ENCODE measurements around the gene ACCSL.
A peak's percentile ranks its signal among the peaks of the same experiment; 100 is the strongest.

Gene ACCSL

DNA sequence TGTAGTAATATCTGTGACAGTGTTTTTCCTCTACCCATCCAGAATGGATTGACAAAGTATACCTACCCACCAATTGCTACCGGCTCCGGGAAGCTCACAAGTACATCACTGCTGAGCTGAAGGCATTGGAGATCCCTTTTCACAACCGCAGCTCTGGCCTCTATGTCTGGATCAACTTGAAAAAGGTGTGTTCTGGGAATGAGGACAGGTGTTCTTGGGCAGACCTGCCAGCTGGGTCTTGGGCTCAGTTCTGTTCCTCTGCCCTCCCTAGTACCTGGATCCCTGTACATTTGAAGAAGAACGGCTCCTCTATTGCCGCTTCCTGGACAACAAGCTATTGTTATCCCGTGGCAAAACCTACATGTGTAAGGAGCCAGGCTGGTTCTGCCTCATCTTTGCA is 10.5 kb downstream of the ACCSL start:
- no peaks in the 10 kb centered on the region for H3K27me3 ChIP-seq (ENCODE audit: control insufficient read depth, insufficient read depth, low read length)
- H3K36me3 ChIP-seq (ENCODE audit: control insufficient read depth, insufficient read depth, low read length), result no peaks in the 10 kb centered on the region
- H3K9me3 ChIP-seq (ENCODE audit: control insufficient read depth, insufficient read depth, low read length), result no peaks in the 10 kb centered on the region
- no peak overlapping the region for H3K9ac ChIP-seq (ENCODE audit: low read depth, low read length)
- H3K4me3 ChIP-seq (ENCODE audit: low read depth, low read length), result no peak overlapping the region
- no peak overlapping the region for H3K27ac ChIP-seq (ENCODE audit: low read depth, low read length)
- no peaks in the 10 kb centered on the region; the same call in 1 of the 2 replicates for H3K4me1 ChIP-seq (ENCODE audit: control insufficient read depth, insufficient read depth, low read length)

GRCh38 chr11:44065161-44065661 is 17.4 kb downstream of the ACCSL start:
- Histone ChIP-seq H3K4me1 (ENCODE audit: control insufficient read depth, insufficient read depth, low read length) (peaks cover 21% of the 10 kb centered on the region), H3K27ac (ENCODE audit: low read depth, low read length) (peak overlapping the region; percentile 97), H3K36me3 (ENCODE audit: control insufficient read depth, insufficient read depth, low read length) (no peaks in the 10 kb centered on the region), H3K4me3 (ENCODE audit: low read depth, low read length) (peak overlapping the region; percentile 64), H3K9me3 (ENCODE audit: control insufficient read depth, insufficient read depth, low read length) (no peaks in the 10 kb centered on the region), H3K9ac (ENCODE audit: low read depth, low read length) (peak overlapping the region; percentile 73), H3K27me3 (ENCODE audit: control insufficient read depth, insufficient read depth, low read length) (peaks cover 15% of the 10 kb centered on the region)

DNA sequence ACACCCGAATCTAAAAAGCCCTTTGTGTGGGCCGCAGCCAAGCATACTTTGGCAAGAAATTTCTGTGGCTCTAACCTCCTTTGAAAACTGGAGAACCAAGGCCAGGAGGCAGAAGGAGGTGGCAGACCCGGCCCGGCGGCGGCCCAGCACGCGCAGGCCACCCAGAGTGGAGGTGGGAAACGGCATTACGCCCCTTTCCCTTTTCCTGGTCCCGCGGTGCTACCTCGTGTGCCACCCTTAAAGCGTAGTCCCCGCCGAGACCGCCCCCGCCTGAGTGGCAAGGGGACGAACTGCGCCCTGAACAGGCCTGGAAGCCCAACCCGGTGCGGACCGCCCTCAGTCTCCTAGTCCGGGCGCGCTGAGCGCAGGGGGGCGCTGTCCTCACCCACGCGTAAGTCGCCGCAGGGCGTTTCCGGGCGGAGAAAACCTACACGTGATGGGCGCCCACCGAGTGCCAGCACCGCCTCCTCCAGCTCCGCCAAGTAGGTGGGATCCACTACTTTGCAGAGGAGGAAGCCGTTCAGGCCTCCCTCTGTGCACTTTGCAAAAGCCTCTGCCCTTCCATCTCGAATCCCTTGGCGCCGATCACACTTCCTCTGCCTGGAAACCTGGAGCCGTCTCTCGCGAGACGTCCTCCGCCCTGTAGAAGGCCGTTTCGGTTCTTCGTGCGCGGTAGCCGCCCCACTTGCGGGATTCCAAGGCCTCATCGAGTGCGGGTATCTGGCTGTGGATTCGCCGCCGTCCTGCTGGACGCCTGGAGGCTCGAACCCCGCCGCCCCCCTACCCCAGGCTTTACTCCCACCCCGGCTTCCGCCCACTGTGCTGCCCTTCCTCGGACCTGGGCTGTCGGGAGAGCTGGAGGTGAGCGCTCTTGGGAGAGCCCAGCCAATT is 18.3 kb downstream of the ACCSL start, which contains the start of gene ACCS:
TSS of gene ACCS (plus strand) at position 430 of the 891 bp plus-strand sequence. CDS start 1,358 bp downstream, outside the sequence.
- Histone ChIP-seq H3K27me3 (ENCODE audit: control insufficient read depth, insufficient read depth, low read length) (peaks cover 15% of the 10 kb centered on the region), H3K27ac (ENCODE audit: low read depth, low read length) (peak within 1 kb of the TSS; percentile 97), H3K4me3 (ENCODE audit: low read depth, low read length) (peak within 1 kb of the TSS; percentile 64), H3K4me1 (ENCODE audit: control insufficient read depth, insufficient read depth, low read length) (peaks cover 21% of the 10 kb centered on the region), H3K9me3 (ENCODE audit: control insufficient read depth, insufficient read depth, low read length) (no peaks in the 10 kb centered on the region), H3K36me3 (ENCODE audit: control insufficient read depth, insufficient read depth, low read length) (no peaks in the 10 kb centered on the region), H3K9ac (ENCODE audit: low read depth, low read length) (peak within 1 kb of the TSS; percentile 73)

- H3K27ac ChIP-seq (ENCODE audit: low read depth, low read length), result peak overlapping the region; percentile 97
- H3K36me3 ChIP-seq (ENCODE audit: control insufficient read depth, insufficient read depth, low read length), result no peaks in the 10 kb centered on the region
- no peaks in the 10 kb centered on the region for H3K9me3 ChIP-seq (ENCODE audit: control insufficient read depth, insufficient read depth, low read length)
- H3K27me3 ChIP-seq (ENCODE audit: control insufficient read depth, insufficient read depth, low read length), result peaks cover 15% of the 10 kb centered on the region
- H3K9ac ChIP-seq (ENCODE audit: low read depth, low read length), result peak overlapping the region; percentile 73; the same call in 1 of the 2 replicates
- H3K4me1 ChIP-seq (ENCODE audit: control insufficient read depth, insufficient read depth, low read length), result peaks cover 21% of the 10 kb centered on the region
- peak overlapping the region; percentile 64 for H3K4me3 ChIP-seq (ENCODE audit: low read depth, low read length)
Measured at GRCh38 chr11:44066732-44067141, 19.0 kb downstream of the ACCSL start.

DNA sequence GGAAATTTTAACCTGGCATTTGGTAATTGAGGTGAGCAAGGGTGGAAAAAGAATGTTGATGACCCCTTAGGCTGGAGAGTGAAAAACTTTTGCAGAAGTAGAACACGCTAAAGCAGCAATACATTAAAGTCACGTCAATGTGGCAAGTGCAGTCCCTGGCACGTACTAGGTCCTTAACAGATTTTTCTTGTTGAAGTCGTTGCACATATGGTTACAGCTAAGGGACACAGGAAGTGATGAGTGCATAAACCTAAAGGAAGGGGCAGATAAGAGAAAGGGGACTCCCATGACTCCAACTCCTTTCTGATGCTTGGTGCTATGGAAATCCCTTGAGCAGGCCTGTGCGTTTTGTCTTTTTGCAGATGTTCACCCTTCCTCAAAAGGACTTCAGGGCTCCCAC is 19.5 kb downstream of the ACCSL start:
- peaks cover 21% of the 10 kb centered on the region for H3K4me1 ChIP-seq (ENCODE audit: control insufficient read depth, insufficient read depth, low read length)
- H3K9ac ChIP-seq (ENCODE audit: low read depth, low read length), result no peak overlapping the region
- no peak overlapping the region for H3K27ac ChIP-seq (ENCODE audit: low read depth, low read length)
- H3K27me3 ChIP-seq (ENCODE audit: control insufficient read depth, insufficient read depth, low read length), result peaks cover 15% of the 10 kb centered on the region
- H3K4me3 ChIP-seq (ENCODE audit: low read depth, low read length), result no peak overlapping the region
- no peaks in the 10 kb centered on the region for H3K36me3 ChIP-seq (ENCODE audit: control insufficient read depth, insufficient read depth, low read length)
- H3K9me3 ChIP-seq (ENCODE audit: control insufficient read depth, insufficient read depth, low read length), result no peaks in the 10 kb centered on the region

DNA sequence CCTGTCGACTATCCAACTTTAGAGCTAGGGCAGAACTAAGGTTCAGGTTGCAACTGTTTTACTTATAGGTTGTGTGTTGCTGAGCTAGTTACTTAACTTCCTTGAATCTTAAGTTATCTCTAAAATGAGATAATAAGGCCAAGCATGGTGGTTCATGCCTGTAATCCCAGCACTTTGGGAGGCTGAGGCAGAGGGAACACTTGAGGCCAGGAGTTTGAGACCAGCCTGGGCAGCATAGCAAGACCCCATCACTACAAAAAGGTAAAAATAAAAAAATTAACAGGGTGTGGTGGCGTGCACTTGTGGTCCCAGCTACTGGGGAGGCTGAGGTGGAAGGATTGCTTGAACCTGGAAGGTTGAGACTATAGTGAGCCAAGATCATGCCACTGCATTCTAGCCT is 20.4 kb downstream of the ACCSL start:
- no peak overlapping the region for H3K4me3 ChIP-seq (ENCODE audit: low read depth, low read length)
- H3K9me3 ChIP-seq (ENCODE audit: control insufficient read depth, insufficient read depth, low read length), result no peaks in the 10 kb centered on the region
- H3K27me3 ChIP-seq (ENCODE audit: control insufficient read depth, insufficient read depth, low read length), result peaks cover 15% of the 10 kb centered on the region
- no peaks in the 10 kb centered on the region for H3K36me3 ChIP-seq (ENCODE audit: control insufficient read depth, insufficient read depth, low read length)
- H3K4me1 ChIP-seq (ENCODE audit: control insufficient read depth, insufficient read depth, low read length), result peaks cover 21% of the 10 kb centered on the region
- no peak overlapping the region for H3K9ac ChIP-seq (ENCODE audit: low read depth, low read length)
- no peak overlapping the region for H3K27ac ChIP-seq (ENCODE audit: low read depth, low read length)

DNA sequence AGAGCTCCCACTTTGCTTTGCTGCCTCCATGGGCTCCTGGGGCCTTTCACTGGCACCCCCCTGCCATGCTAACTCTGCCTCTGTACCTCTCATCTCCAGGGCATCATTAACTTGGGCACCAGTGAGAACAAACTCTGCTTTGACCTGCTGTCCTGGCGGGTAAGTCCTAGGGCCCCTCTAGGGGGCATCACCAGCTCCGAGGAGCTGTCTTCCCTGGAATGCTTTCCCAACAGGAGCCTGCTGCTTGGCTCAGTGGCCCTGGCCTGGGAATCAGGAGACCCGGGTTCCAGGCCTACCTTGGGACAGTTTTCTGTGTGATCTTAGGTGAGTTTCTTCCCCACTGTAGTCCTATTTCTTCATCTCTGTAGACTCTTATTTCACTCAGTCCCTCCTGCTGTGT is 23.4 kb downstream of the ACCSL start:
- H3K9ac ChIP-seq (ENCODE audit: low read depth, low read length), result no peak overlapping the region
- 0 out of 2 replicates have a peak, but pooled peaks cover 6% of the 10 kb centered on the region for H3K4me1 ChIP-seq (ENCODE audit: control insufficient read depth, insufficient read depth, low read length)
- H3K36me3 ChIP-seq (ENCODE audit: control insufficient read depth, insufficient read depth, low read length), result no peaks in the 10 kb centered on the region
- no peak overlapping the region for H3K4me3 ChIP-seq (ENCODE audit: low read depth, low read length)
- no peak overlapping the region for H3K27ac ChIP-seq (ENCODE audit: low read depth, low read length)
- no peaks in the 10 kb centered on the region for H3K9me3 ChIP-seq (ENCODE audit: control insufficient read depth, insufficient read depth, low read length)
- H3K27me3 ChIP-seq (ENCODE audit: control insufficient read depth, insufficient read depth, low read length), result peaks cover 15% of the 10 kb centered on the region

DNA sequence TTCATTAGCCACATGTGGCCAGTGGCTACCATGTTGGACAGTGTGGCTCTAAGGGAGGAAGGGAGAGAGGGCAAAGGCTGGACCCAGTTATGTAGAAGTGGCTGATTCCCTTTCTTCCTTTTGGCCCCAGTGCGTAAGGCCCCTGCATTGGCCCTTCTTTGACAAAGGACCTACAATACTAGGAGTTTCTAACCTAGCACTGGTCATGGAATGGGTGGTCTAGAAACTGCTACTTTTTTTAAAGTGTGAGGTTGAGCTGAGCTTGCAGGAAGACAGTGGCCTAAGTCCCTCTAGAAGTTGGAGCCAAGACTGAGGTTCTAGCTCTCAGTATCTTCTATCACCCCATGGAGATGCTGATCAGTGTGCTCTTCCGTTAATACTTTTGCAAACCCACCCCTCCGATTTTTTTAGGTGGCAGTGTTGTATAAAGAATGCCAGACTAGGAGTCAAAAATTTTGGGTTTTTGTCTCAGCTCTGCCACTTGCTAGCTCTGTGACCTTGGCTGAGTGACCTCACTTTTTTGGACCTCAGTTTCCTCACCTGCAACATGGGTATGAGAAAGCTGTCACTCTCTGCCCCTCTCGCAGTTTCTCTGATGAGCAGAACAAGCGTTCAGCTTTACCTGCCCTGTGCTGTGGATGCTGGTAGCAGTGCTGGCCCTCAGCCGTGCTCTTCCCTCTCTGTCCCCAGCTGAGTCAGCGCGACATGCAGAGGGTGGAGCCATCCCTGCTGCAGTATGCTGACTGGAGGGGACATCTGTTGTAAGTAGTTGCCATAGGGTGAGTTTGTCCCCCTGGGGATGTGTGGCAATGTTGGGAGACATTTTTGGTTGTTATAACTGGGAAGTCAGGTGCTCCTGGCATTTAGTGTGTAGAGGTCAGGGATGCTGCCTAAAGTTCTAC is 25.2 kb downstream of the ACCSL start:
- Histone ChIP-seq H3K27me3 (ENCODE audit: control insufficient read depth, insufficient read depth, low read length) (peaks cover under 1% of the 10 kb centered on the region; the same call in 1 of the 2 replicates), H3K27ac (ENCODE audit: low read depth, low read length) (no peak overlapping the region), H3K9ac (ENCODE audit: low read depth, low read length) (no peak overlapping the region), H3K9me3 (ENCODE audit: control insufficient read depth, insufficient read depth, low read length) (no peaks in the 10 kb centered on the region), H3K4me1 (ENCODE audit: control insufficient read depth, insufficient read depth, low read length) (no peaks in the 10 kb centered on the region), H3K36me3 (ENCODE audit: control insufficient read depth, insufficient read depth, low read length) (no peaks in the 10 kb centered on the region), H3K4me3 (ENCODE audit: low read depth, low read length) (no peak overlapping the region)

GRCh38 chr11:44078794-44079193 is 31.0 kb downstream of the ACCSL start:
- no peaks in the 10 kb centered on the region for H3K36me3 ChIP-seq (ENCODE audit: control insufficient read depth, insufficient read depth, low read length)
- H3K9me3 ChIP-seq (ENCODE audit: control insufficient read depth, insufficient read depth, low read length), result no peaks in the 10 kb centered on the region
- H3K27me3 ChIP-seq (ENCODE audit: control insufficient read depth, insufficient read depth, low read length), result no peaks in the 10 kb centered on the region
- H3K4me3 ChIP-seq (ENCODE audit: low read depth, low read length), result no peak overlapping the region
- H3K27ac ChIP-seq (ENCODE audit: low read depth, low read length), result no peak overlapping the region
- H3K9ac ChIP-seq (ENCODE audit: low read depth, low read length), result no peak overlapping the region
- H3K4me1 ChIP-seq (ENCODE audit: control insufficient read depth, insufficient read depth, low read length), result no peaks in the 10 kb centered on the region

DNA sequence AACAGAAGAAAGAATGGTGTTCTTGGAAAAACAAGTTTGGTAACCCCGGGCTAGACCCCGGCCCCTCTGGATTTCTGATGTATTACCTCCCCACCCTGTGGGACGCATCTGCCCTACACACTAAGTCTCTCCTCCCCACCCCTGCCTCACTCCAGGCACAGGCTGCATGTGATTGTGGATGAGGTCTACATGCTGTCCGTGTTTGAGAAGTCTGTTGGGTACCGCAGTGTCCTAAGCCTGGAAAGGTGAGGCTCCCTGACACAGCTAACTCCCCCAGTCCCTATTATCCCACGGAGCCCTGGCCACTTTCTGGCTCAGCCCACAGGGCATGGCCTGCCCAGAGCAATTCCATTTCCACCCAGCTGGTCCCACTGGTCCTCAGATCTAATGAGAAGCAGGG is 31.6 kb downstream of the ACCSL start:
- Histone ChIP-seq H3K27me3 (ENCODE audit: control insufficient read depth, insufficient read depth, low read length) (no peaks in the 10 kb centered on the region), H3K4me1 (ENCODE audit: control insufficient read depth, insufficient read depth, low read length) (no peaks in the 10 kb centered on the region), H3K27ac (ENCODE audit: low read depth, low read length) (no peak overlapping the region), H3K9ac (ENCODE audit: low read depth, low read length) (no peak overlapping the region), H3K4me3 (ENCODE audit: low read depth, low read length) (no peak overlapping the region), H3K9me3 (ENCODE audit: control insufficient read depth, insufficient read depth, low read length) (no peaks in the 10 kb centered on the region), H3K36me3 (ENCODE audit: control insufficient read depth, insufficient read depth, low read length) (no peaks in the 10 kb centered on the region)
